ENCODE data around the gene FMR1. TPM values are rescaled to one million over a fixed set of nuclear protein-coding genes. Genes with fewer than 3 reads are reported as not detected.

Gene FMR1
- total RNA-seq, 6 experiments from 2014 or later = 16.2 to 32.9 (median 21.5) TPM

DNA sequence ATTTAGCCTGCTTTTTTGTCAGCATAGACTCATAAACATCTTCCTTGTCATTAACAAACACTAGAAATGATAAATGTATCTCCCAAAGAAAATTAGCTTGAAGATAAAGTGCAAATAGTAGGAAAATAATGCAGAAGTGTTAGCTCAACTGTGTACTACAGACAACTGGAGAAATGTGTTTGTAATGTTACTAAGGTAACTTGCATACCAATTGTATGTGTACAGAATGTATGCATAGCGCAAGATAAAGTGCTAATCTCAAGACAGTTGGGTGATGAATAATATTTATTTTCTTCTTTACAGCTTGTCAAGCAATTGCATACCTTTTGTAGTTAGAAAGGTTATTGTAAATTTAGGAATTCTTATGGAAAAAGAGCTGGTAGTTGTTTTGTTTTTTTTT lies 22.1 kb downstream of the FMR1 start:
- TF ChIP-seq POLR2A (IDR thresholded peaks at IDR 0.05) = no peak
- TF ChIP-seq, protein P1, sequence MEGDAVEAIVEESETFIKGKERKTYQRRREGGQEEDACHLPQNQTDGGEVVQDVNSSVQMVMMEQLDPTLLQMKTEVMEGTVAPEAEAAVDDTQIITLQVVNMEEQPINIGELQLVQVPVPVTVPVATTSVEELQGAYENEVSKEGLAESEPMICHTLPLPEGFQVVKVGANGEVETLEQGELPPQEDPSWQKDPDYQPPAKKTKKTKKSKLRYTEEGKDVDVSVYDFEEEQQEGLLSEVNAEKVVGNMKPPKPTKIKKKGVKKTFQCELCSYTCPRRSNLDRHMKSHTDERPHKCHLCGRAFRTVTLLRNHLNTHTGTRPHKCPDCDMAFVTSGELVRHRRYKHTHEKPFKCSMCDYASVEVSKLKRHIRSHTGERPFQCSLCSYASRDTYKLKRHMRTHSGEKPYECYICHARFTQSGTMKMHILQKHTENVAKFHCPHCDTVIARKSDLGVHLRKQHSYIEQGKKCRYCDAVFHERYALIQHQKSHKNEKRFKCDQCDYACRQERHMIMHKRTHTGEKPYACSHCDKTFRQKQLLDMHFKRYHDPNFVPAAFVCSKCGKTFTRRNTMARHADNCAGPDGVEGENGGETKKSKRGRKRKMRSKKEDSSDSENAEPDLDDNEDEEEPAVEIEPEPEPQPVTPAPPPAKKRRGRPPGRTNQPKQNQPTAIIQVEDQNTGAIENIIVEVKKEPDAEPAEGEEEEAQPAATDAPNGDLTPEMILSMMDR (IDR thresholded peaks at IDR 0.05) = no peak
- Histone ChIP-seq H3K36me3 (peaks cover 0 to 20% (median 2%) of the 10 kb centered on the region in 4 donors), H3K4me3 (no peak overlapping the region), H3K9me3 (no peaks in the 10 kb centered on the region), H3K27ac (no peak overlapping the region), H3K27me3 (no peaks in the 10 kb centered on the region), H3K4me1 (no peaks in the 10 kb centered on the region)
- intact Hi-C loops (cut with DNase I) = no loop called here
- no peak for DNase-seq
- ATAC-seq = no peak
- WGBS (ENCODE audit: insufficient coverage, low coverage, low lambda C conversion rate, missing lambda C conversion rate) = 95% methylated on average over 1 of the region's 1 CpG

- Histone ChIP-seq H3K36me3 (peaks cover 0 to 20% (median 0%) of the 10 kb centered on the region in 4 donors), H3K9me3 (no peaks in the 10 kb centered on the region), H3K27ac (no peak overlapping the region), H3K4me3 (no peak overlapping the region), H3K4me1 (no peaks in the 10 kb centered on the region), H3K27me3 (no peaks in the 10 kb centered on the region)
- DNase-seq = no peak
- TF ChIP-seq, protein P1 (IDR thresholded peaks at IDR 0.05) = no peak
- no peak for TF ChIP-seq POLR2A (IDR thresholded peaks at IDR 0.05)
- no peak for ATAC-seq
- 50% methylated on average over 3 of the region's 3 CpGs for WGBS (ENCODE audit: insufficient coverage, low coverage, low lambda C conversion rate, missing lambda C conversion rate)
- intact Hi-C loops (cut with DNase I) = no loop called here
These were observed 23.5 kb downstream of the FMR1 start for GRCh38 chrX:147935156-147935758.

GRCh38 chrX:147945286-147945685 lies 33.6 kb downstream of the FMR1 start:
- no peak for DNase-seq
- H3K4me1 ChIP-seq = no peaks in the 10 kb centered on the region
- peaks cover 0 to 4% (median 0%) of the 10 kb centered on the region in 4 donors for H3K36me3 ChIP-seq
- ATAC-seq = peak; percentile 34 to 54 (median 52)
- 69% methylated on average over 5 of the region's 5 CpGs for WGBS (ENCODE audit: insufficient coverage, low coverage, low lambda C conversion rate, missing lambda C conversion rate)
- TF ChIP-seq, protein P1 (IDR thresholded peaks at IDR 0.05) = no peak
- TF ChIP-seq POLR2A (IDR thresholded peaks at IDR 0.05) = no peak
- no peaks in the 10 kb centered on the region for H3K27me3 ChIP-seq
- H3K4me3 ChIP-seq = peak overlapping the region in 1 of 3 donors; percentile 12
- peak overlapping the region in 2 of 3 donors; percentile 24 to 58 for H3K27ac ChIP-seq
- intact Hi-C loops (cut with DNase I) = no loop called here
- H3K9me3 ChIP-seq = no peaks in the 10 kb centered on the region

DNA sequence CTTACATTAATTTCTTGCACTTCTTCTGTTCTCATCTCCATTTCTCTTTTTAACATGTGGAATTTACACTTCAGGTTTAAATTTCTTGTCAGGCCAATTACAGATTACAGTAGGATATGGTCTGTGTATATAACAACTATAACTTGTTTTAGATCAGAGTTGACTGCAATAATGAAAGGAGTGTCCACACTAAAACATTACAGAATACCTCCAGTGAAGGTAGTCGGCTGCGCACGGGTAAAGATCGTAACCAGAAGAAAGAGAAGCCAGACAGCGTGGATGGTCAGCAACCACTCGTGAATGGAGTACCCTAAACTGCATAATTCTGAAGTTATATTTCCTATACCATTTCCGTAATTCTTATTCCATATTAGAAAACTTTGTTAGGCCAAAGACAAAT lies 36.8 kb downstream of the FMR1 start:
- Histone ChIP-seq H3K4me3 (no peak overlapping the region), H3K27me3 (no peaks in the 10 kb centered on the region), H3K4me1 (peaks cover 0 to 4% (median 0%) of the 10 kb centered on the region in 4 donors), H3K36me3 (no peaks in the 10 kb centered on the region), H3K27ac (no peak overlapping the region), H3K9me3 (no peaks in the 10 kb centered on the region)
- intact Hi-C loops (cut with DNase I) = no loop called here
- ATAC-seq (no peak), DNase-seq (no peak)
- no peak for TF ChIP-seq POLR2A (IDR thresholded peaks at IDR 0.05)
- TF ChIP-seq, protein P1 (IDR thresholded peaks at IDR 0.05) = no peak
- 79% methylated on average over 7 of the region's 7 CpGs for WGBS (ENCODE audit: insufficient coverage, low coverage, low lambda C conversion rate, missing lambda C conversion rate)

Data from right lobe of liver (tissue), 6 donors.